ENCODE data around the gene ECI2. TPM values are rescaled to one million over a fixed set of nuclear protein-coding genes. Genes with fewer than 3 reads are reported as not detected.

ECI2 gene
- total RNA-seq, 4 donors from 2014 or later: 17.7 to 137 (median 69.9) TPM

DNA sequence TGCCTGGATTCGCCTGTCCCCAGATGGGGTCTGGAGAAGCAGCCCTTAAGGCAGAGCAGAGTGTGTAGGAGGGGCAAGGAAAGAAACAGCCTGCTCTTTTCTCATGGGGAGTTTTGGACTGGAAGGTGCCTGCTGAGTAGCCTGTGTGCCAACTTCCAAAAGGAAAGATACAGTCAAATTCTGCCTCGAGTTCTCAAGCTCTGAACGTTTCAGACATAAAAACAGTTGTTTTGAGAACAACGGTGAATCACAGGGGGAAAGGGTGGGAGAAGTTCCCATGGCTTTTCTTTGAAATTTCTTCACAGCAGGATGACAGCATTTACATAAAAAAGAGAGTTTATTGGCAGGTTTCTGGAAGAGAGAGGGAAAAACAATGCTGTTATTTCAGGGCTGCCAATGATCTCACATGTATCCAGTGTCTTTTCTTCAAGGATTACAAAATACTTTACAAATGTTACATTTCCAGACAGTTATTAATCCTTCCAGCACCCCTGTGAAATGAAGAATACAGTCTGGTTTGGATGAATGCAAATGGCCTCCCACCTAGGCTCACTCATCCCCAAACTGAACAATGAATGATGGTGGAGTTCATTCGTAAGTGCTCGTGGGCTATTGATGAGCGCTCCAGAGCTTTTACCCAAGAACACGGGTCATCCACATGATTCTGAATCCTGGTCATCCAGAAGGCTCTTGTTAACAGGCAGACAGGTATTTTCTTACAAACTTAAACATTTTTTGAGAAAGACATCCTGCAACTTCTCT is 33.8 kb upstream of the ECI2 start:
- peaks cover 2 to 7% of the 10 kb centered on the region in 2 donors for H3K9me3 ChIP-seq
- H3K4me3 ChIP-seq: no peak overlapping the region
- H3K27me3 ChIP-seq: no peaks in the 10 kb centered on the region
- intact Hi-C loops (cut with DNase I; ENCODE audit: low total_unique reads): no loop called here
- TF ChIP-seq CTCF (IDR thresholded peaks at IDR 0.05) (no peak), POLR2A (IDR thresholded peaks at IDR 0.05) (no peak), EP300 (IDR thresholded peaks at IDR 0.05; ENCODE audit: low read depth) (no peak), POLR2AphosphoS5 (IDR thresholded peaks at IDR 0.05) (no peak)
- H3K27ac ChIP-seq: no peak overlapping the region
- in situ Hi-C loops (cut with MboI; ENCODE audit: low pct_ligation_motif_present in 1 of 4, low pct_unique_long_range_greater_than_20kb in 1 of 4, low sequenced_read_pairs in 3 of 4): loop anchor here in 3 of 4 donors (25.0 kb wide), 1 partner anchor 432 kb away; no protein-coding TSS in a partner anchor
- no peak for DNase-seq
- no peaks in the 10 kb centered on the region for H3K36me3 ChIP-seq
- H3K4me1 ChIP-seq: no peaks in the 10 kb centered on the region
- 63 to 75% methylated on average over 6 to 8 of the region's 8 CpGs for WGBS, 2 donors (ENCODE audit: low coverage in 1 of 2)

DNA sequence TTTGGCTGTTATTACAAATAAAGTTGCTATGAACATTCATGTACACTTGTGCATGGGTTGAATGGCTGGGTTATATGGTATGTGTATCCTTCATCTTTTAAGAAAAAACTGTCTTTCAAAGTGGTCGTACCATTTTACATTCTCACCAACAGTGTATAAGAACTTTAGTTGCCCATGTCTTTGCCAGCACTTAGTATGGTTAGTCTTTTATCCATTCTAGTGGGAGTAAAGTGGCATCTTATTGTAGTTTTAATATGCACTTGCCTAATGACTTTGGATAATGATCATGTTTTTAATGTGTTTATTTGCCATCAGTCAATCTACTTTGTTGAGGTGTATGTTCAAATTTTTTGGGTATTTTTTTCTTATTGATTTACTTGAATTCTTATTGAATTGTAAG is 32.5 kb upstream of the ECI2 start:
- no peak overlapping the region for H3K27ac ChIP-seq
- TF ChIP-seq POLR2A (IDR thresholded peaks at IDR 0.05) (no peak), EP300 (IDR thresholded peaks at IDR 0.05; ENCODE audit: low read depth) (no peak), CTCF (IDR thresholded peaks at IDR 0.05) (no peak)
- DNase-seq: no peak
- 89 to 92% methylated on average over 1 of the region's 1 CpG for WGBS, 2 donors (ENCODE audit: low coverage in 1 of 2)
- no peaks in the 10 kb centered on the region for H3K4me1 ChIP-seq
- H3K27me3 ChIP-seq: no peaks in the 10 kb centered on the region
- peaks cover 2 to 7% of the 10 kb centered on the region in 2 donors for H3K9me3 ChIP-seq
- in situ Hi-C loops (cut with MboI; ENCODE audit: low pct_ligation_motif_present in 1 of 4, low pct_unique_long_range_greater_than_20kb in 1 of 4, low sequenced_read_pairs in 3 of 4) (loop anchor here in 3 of 4 donors (25.0 kb wide), 1 partner anchor 431 kb away; no protein-coding TSS in a partner anchor), intact Hi-C loops (cut with DNase I; ENCODE audit: low total_unique reads) (no loop called here)
- H3K4me3 ChIP-seq: no peak overlapping the region
- no peaks in the 10 kb centered on the region for H3K36me3 ChIP-seq

GRCh38 chr6:4167123-4167522 is 31.7 kb upstream of the ECI2 start:
- in situ Hi-C loops (cut with MboI; ENCODE audit: low pct_ligation_motif_present in 1 of 4, low pct_unique_long_range_greater_than_20kb in 1 of 4, low sequenced_read_pairs in 3 of 4): loop anchor here in 3 of 4 donors (25.0 kb wide), 1 partner anchor 430 kb away; no protein-coding TSS in a partner anchor
- 95 to 100% methylated on average over 2 to 6 of the region's 6 CpGs for WGBS, 2 donors (ENCODE audit: low coverage in 1 of 2)
- peaks cover 2 to 7% of the 10 kb centered on the region in 2 donors for H3K9me3 ChIP-seq
- no peak overlapping the region for H3K27ac ChIP-seq
- H3K4me3 ChIP-seq: no peak overlapping the region
- no peak for TF ChIP-seq POLR2AphosphoS5 (IDR thresholded peaks at IDR 0.05)
- TF ChIP-seq POLR2A (IDR thresholded peaks at IDR 0.05): no peak
- no peak for TF ChIP-seq EP300 (IDR thresholded peaks at IDR 0.05; ENCODE audit: low read depth)
- TF ChIP-seq CTCF (IDR thresholded peaks at IDR 0.05): no peak
- H3K36me3 ChIP-seq: no peaks in the 10 kb centered on the region
- no peaks in the 10 kb centered on the region for H3K4me1 ChIP-seq
- no peaks in the 10 kb centered on the region for H3K27me3 ChIP-seq
- DNase-seq: no peak
- intact Hi-C loops (cut with DNase I; ENCODE audit: low total_unique reads): no loop called here

- no peak for DNase-seq
- Histone ChIP-seq H3K27ac (no peak overlapping the region), H3K27me3 (no peaks in the 10 kb centered on the region), H3K9me3 (peaks cover 2 to 7% of the 10 kb centered on the region in 2 donors), H3K4me1 (no peaks in the 10 kb centered on the region), H3K4me3 (no peak overlapping the region), H3K36me3 (no peaks in the 10 kb centered on the region)
- TF ChIP-seq EP300 (IDR thresholded peaks at IDR 0.05; ENCODE audit: low read depth) (no peak), POLR2AphosphoS5 (IDR thresholded peaks at IDR 0.05) (no peak), CTCF (IDR thresholded peaks at IDR 0.05) (no peak), POLR2A (IDR thresholded peaks at IDR 0.05) (no peak)
- intact Hi-C loops (cut with DNase I; ENCODE audit: low total_unique reads) (no loop called here), in situ Hi-C loops (cut with MboI; ENCODE audit: low pct_ligation_motif_present in 1 of 4, low pct_unique_long_range_greater_than_20kb in 1 of 4, low sequenced_read_pairs in 3 of 4) (loop anchor here in 3 of 4 donors (25.0 kb wide), 1 partner anchor 427 kb away; no protein-coding TSS in a partner anchor)
- WGBS, 2 donors (ENCODE audit: low coverage in 1 of 2): 83 to 93% methylated on average over 3 to 6 of the region's 6 CpGs
These were observed 29.1 kb upstream of the ECI2 start for GRCh38 chr6:4164456-4164855.

Data from transverse colon (tissue), 4 donors.